Anterior cingulate cortex (tissue), 58 donors: Measurements from ENCODE around the gene GRIN2D.

ENCODE experiments used
- DNase-seq, 58 donors: peaks; one replicate each; lab custom pipeline; 2025; lab: John Stamatoyannopoulos, UW

Gene GRIN2D

DNA sequence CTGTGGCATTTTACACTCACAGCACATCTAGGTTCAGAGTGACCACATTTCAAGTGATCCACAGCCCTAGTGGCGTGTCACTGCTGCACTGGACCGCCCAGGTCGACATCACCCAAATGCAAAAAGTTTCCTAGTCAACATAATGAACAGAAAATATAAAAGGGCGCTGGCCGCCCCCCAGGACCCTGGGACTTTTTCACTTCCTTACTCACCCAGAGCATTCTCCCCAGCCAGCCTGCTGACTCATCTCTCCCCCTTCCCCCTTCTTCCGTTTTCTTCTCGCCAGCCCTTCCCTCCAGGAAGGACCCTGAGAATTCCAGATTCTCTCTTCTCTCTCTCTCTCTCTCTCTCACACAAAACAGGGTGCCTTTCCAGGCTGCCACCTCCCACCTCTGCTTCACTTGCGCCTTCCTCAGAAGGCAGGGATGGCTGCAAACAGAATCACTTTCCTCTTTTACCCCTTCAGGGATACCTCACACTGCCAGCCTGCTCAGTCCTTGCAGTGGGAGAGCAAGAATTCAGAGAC is 31.3 kb downstream of the GRIN2D start:
- peak in 8 of 58 donors; percentile 6 to 20 (median 16) for DNase-seq

DNA sequence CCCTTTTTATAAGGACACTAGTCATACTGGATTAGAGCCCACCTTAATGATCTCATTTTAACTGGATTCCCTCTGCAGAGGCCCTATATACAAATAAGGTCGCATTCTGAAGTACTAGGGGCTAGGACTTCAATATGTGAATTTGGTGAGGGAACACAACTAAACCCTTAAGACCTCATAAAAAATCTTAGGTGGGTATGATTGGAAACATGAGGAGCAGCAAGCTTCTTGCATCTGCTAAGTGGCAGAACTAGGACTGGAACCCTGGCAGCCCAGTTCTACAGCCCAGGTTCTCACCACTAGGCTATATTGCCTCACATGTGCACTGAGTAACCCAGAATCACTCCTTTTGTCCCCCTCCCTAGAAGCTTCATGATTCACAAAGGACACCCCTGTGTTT is 35.2 kb downstream of the GRIN2D start:
- DNase-seq, result no peak

DNA sequence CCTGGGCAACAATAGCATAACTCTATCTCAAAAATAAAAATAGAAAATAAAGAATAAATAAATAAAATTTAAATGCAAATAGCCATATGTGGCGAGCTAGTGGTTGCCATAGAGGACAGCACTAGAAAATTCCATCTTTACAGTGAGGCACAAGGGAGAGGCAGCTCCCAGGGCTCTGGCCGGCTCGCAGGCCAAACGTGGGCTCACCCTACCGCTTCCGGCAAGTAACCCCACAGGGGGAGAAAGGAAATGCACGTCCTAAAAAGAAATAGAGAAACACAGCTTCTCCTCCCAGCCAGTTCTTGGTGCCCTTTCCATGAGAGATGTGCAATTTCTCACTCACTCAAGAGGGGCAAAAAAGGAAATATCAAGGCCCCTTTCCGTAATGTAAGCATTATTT is 39.9 kb downstream of the GRIN2D start:
- DNase-seq, result no peak

DNA sequence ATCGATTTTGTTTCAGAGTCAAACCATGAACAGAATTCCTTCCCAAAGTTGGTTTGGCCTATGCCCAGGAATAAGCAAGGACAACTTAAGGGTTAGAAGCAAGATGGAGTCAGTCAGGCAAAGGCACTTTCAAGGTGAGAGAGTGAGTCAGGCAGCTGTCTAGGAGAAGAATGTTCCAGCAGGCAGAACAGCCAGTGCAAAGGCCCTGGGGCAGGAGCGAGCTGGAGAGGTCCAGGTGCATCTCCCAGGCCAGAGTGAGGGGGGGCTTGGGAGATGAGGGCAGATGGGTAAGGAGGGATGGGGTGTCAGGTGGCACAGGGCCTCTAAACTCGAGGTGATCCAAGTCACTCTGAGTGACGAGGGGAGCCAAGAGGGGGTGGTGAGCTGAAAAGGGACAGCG is 43.1 kb downstream of the GRIN2D start:
- no peak for DNase-seq

DNA sequence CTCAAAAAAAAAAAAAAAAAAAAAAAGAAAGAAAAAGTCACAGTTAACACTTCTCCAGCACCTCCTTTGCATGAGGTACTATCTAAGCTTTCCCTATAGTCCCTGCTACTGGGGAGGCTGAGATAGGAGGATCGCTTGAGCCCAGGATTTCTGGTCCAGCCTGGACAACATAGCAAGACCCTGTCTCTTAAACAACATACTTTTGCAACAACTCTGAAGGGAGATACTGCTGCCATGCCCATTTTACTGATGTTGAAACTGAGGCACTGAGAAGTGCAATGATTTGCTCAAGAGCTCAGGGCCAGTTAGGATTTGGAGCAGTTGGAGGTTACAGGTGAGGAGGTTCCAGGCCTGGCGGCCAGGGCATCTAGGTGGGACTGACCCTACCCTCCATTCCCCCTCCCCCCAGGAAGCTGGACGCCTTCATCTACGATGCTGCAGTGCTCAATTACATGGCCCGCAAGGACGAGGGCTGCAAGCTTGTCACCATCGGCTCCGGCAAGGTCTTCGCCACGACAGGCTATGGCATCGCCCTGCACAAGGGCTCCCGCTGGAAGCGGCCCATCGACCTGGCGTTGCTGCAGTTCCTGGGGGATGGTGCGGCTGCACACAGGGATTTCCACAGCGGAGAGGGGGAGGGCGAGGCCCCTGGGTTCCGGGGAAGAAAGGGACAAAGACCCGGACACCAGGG is 48.0 kb downstream of the GRIN2D start:
- DNase-seq, result no peak

DNA sequence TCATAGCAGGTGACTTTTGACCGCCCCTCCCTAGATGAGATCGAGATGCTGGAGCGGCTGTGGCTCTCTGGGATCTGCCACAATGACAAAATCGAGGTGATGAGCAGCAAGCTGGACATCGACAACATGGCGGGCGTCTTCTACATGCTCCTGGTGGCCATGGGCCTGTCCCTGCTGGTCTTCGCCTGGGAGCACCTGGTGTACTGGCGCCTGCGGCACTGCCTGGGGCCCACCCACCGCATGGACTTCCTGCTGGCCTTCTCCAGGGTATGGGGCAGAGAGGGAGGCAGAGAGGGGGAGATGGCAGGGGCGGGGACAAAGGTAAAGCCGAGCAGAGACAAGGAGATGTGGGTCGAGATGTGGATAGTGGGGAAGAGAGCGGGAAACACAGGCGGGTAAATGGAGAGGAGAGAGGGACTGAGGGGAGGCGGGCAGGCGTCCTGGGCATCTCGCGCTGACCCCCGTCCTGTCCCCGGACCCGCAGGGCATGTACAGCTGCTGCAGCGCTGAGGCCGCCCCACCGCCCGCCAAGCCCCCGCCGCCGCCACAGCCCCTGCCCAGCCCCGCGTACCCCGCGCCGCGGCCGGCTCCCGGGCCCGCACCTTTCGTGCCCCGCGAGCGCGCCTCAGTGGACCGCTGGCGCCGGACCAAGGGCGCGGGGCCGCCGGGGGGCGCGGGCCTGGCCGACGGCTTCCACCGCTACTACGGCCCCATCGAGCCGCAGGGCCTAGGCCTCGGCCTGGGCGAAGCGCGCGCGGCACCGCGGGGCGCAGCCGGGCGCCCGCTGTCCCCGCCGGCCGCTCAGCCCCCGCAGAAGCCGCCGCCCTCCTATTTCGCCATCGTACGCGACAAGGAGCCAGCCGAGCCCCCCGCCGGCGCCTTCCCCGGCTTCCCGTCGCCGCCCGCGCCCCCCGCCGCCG is 48.9 kb downstream of the GRIN2D start:
- no peak for DNase-seq

DNA sequence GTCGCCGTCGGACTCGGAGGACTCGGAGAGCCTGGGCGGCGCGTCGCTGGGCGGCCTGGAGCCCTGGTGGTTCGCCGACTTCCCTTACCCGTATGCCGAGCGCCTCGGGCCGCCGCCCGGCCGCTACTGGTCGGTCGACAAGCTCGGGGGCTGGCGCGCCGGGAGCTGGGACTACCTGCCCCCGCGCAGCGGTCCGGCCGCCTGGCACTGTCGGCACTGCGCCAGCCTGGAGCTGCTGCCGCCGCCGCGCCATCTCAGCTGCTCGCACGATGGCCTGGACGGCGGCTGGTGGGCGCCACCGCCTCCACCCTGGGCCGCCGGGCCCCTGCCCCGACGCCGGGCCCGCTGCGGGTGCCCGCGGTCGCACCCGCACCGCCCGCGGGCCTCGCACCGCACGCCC is 49.8 kb downstream of the GRIN2D start:
- peak in 1 of 58 donors; percentile 9 for DNase-seq
